Adrenal gland (tissue), 5 donors: ENCODE results near the gene LRP1.

Experiments used
- CTCF ChIP-seq, 6 experiments: fragments of 450-650 bp in 4 of 6; fragments of 200-600 bp in 2 of 6; sonication (generic) in 1 of 6; IDR thresholded peaks; 1 replicate in 5 of 6; 2 replicates in 1 of 6; pipeline versions ENCODE4 v1.5.1 to v1.8.0; 2016 to 2021; ENCODE audit warnings: antibody characterized with exemption in 6 of 6, mild to moderate bottlenecking in 2 of 6, moderate library complexity in 1 of 6
- POLR2A ChIP-seq, 2 donors: fragments of 450-650 bp; IDR thresholded peaks; one replicate each; pipeline ENCODE4 v1.6.1; 2017; ENCODE audit warnings: antibody characterized with exemption in 2 of 2, mild to moderate bottlenecking in 2 of 2, moderate library complexity in 1 of 2
- donor health status: DM: no; HTN: no; CAD: no.

GRCh38 chr12:57116580-57117281 is 11.6 kb upstream of the LRP1 start:
- TF ChIP-seq POLR2A (IDR thresholded peaks at IDR 0.05) (no peak), CTCF (IDR thresholded peaks at IDR 0.05) (no peak)
